HG02970 (cell line): ENCODE results near the gene TRMT61A.

Source experiments
- ATAC-seq: cut with Tn5 transposase; IDR thresholded peaks from one replicate; pipeline ENCODE4 v1.9.1; 2021; ENCODE audit warnings: mild to moderate bottlenecking, moderate library complexity, moderate number of reproducible peaks; ENCODE audit not compliant: unreplicated experiment, low FRiP score

TRMT61A gene

GRCh38 chr14:103528587-103529382, at the start of gene TRMT61A:
Gene TRMT61A, plus strand, starts transcription at chr14:103529196. Its CDS starts 783 bp downstream, at chr14:103529979.
- ATAC-seq, result peak; percentile 51

GRCh38 chr14:103480595-103480994, 48.4 kb upstream of the TRMT61A start:
- ATAC-seq, result no peak

- ATAC-seq, result no peak
Measured at GRCh38 chr14:103483600-103483999, 45.4 kb upstream of the TRMT61A start.

GRCh38 chr14:103485504-103485903, 43.5 kb upstream of the TRMT61A start:
- no peak for ATAC-seq

GRCh38 chr14:103488071-103488470, 40.9 kb upstream of the TRMT61A start:
- no peak for ATAC-seq

- ATAC-seq, result no peak
Measured at GRCh38 chr14:103488960-103489359, 40.0 kb upstream of the TRMT61A start.

- no peak for ATAC-seq
Measured at GRCh38 chr14:103489621-103490020, 39.4 kb upstream of the TRMT61A start.

- no peak for ATAC-seq
Measured at GRCh38 chr14:103491691-103492090, 37.3 kb upstream of the TRMT61A start.

GRCh38 chr14:103492156-103492925, 36.7 kb upstream of the TRMT61A start:
- no peak for ATAC-seq

- ATAC-seq, result no peak
Measured at GRCh38 chr14:103495854-103496253, 33.1 kb upstream of the TRMT61A start.

GRCh38 chr14:103496776-103497175, 32.2 kb upstream of the TRMT61A start:
- ATAC-seq, result no peak

GRCh38 chr14:103499709-103500108, 29.3 kb upstream of the TRMT61A start:
- ATAC-seq, result no peak

- ATAC-seq, result no peak
Measured at GRCh38 chr14:103500148-103500990, 28.6 kb upstream of the TRMT61A start.

GRCh38 chr14:103501041-103501870, 27.7 kb upstream of the TRMT61A start:
- no peak for ATAC-seq

GRCh38 chr14:103501921-103502669, 26.9 kb upstream of the TRMT61A start:
- ATAC-seq, result no peak

GRCh38 chr14:103502877-103503276, 26.1 kb upstream of the TRMT61A start:
- no peak for ATAC-seq

- no peak for ATAC-seq
Measured at GRCh38 chr14:103503296-103503695, 25.7 kb upstream of the TRMT61A start.

- no peak for ATAC-seq
Measured at GRCh38 chr14:103504991-103505565, 23.9 kb upstream of the TRMT61A start.

GRCh38 chr14:103507751-103508150, 21.2 kb upstream of the TRMT61A start:
- no peak for ATAC-seq
